H7 (cell line): Measurements from ENCODE around the gene DDX20. TPM values are rescaled to one million over a fixed set of nuclear protein-coding genes. Genes with fewer than 3 reads are reported as not detected.
A peak's percentile ranks its signal among the peaks of the same experiment; 100 is the strongest.

Source experiments
- DNase-seq: peaks from one replicate; pipeline ENCODE4 v3.0.0; 2012
- H3K27me3 ChIP-seq: 2 replicates; pipeline ENCODE4 v1.6.0; 2011; ENCODE audit warnings: mild to moderate bottlenecking, low read length; ENCODE audit not compliant: control insufficient read depth, insufficient read depth
- H3K36me3 ChIP-seq: replicated peaks from 2 replicates; pipeline ENCODE4 v1.5.1; 2011; ENCODE audit warnings: low read length; ENCODE audit not compliant: control insufficient read depth, insufficient read depth
- H3K4me3 ChIP-seq: 2 replicates; pipeline ENCODE4 v1.5.1; 2011; ENCODE audit warnings: low read depth, mild to moderate bottlenecking, control low read depth, low read length, moderate library complexity; ENCODE audit not compliant: insufficient read depth
- total RNA-seq: library from RNA; depleted of rRNA; stranded (reverse); fragments of >200 nt; shearing (Covaris generic); gene quantifications from 2 replicates; pipeline ENCODE4 v1.2.3, GENCODE V29; 2014

The DDX20 gene
- total RNA-seq, 1 experiment from 2014 or later = 39.3 TPM

DNA sequence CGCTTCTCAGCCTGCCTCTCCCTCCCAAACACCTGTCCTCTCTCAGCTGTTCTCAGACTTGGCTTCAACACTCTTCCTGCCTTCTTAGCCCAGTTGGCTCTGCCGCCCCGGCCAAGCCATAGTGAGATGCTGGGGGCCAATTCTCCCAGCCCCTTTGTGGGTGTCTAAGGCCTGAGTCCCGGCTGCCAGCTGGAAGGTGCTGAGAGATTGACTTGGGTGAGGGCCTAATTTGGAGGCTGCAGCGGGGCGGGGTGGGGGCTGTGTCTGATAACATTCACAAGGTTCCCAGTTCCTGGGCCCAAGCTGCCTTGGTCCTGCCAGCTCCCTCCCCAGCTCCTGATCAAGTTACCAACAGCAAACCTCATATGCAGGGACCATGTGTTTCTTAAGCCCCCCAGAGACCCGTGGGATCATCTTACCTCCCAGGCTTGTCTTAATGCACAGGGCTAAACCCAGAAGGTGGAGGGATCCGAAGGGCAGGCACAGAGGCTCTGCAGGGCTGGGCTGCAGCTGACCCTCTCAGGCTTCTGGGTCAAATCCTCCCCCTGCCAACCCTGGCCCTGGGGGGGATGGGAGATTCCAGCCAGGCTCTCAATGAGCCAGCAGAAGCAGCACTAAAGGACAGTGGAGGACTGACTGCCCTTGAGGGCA is 26.3 kb upstream of the DDX20 start:
- H3K27me3 ChIP-seq = no peaks in the 10 kb centered on the region; the same call in 1 of the 2 replicates
- H3K36me3 ChIP-seq = no peaks in the 10 kb centered on the region; the same call in 1 of the 2 replicates
- no peak overlapping the region for H3K4me3 ChIP-seq
- peak; percentile 48 for DNase-seq

DNA sequence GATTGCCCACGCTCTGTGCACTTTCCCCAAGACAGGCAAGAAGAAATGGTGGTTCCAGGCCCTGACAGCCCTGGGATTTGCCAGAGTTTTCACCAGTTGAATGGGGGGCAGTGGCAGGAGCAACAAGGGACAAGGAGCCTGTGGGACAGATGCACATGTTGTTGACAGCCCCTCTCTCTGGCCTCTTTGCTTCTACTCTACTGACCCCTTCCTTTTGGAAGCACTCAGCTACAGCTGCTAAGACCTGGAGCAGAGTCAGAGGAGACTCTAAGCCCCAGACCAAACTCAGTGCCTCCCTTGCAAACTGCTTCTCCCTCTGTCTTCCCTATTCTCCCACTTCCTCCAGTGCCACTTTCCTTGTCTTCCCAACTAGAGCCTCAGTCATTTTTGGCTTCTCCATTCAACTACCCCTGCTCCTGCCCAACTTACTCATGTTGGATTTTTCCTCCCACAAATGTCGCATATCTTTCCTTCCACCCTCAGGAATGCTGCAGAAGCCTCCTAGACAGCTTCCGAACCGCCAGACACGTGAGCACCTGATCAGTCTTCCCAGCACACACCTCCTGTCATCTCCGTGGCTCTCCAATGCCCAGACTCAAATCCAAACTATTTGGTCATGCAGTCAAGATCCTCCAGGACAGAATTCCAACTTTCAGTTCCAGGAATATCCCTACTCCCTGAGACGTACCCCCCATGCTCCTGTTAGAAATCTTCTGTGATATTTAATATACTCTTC is 25.6 kb upstream of the DDX20 start:
- Histone ChIP-seq H3K4me3 (no peak overlapping the region), H3K36me3 (no peaks in the 10 kb centered on the region; the same call in 1 of the 2 replicates), H3K27me3 (no peaks in the 10 kb centered on the region; the same call in 1 of the 2 replicates)
- DNase-seq = peak; percentile 7

DNA sequence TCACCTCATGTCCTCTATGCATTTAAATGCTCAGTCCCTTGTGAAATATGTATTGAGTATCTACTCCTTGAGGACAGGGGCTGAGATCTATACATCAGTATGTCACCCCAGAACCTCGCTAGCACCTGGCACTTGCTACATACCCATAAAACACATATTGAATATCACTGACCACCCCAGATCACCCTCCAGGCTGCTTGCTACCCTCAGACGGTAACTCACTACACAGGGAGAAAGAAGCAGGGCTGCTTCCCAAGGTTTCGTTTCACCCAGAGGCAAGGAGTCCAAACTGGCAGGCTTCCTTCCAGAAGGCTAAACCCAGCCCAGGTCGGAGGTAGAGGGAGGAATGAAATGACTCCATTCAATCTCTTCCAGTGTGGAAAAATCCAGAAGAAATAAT is 25.0 kb upstream of the DDX20 start:
- no peaks in the 10 kb centered on the region; the same call in 1 of the 2 replicates for H3K36me3 ChIP-seq
- H3K27me3 ChIP-seq = no peaks in the 10 kb centered on the region; the same call in 1 of the 2 replicates
- no peak overlapping the region for H3K4me3 ChIP-seq
- DNase-seq = peak; percentile 4

DNA sequence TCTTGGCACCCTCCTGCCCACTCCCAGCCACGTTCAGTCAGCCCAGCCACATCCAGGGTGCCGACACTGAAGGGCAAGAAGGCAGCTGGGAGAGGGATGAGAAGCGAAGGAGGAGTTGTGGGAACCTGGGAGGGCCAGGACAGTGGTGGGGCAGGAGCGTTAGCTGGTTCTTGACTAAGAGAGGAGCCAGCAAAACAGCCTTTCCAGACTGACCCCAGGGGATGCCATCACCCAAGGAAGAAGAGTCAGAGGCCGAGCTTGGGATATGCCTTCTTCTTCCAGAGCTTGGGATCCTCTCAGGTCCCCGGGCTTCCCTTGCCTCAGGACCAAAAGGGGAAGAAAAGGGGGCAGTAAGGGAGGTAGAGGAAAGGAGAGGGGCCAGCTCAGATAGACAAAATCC is 23.7 kb upstream of the DDX20 start:
- Histone ChIP-seq H3K27me3 (peaks cover 3% of the 10 kb centered on the region; the same call in 1 of the 2 replicates), H3K36me3 (no peaks in the 10 kb centered on the region; the same call in 1 of the 2 replicates), H3K4me3 (no peak overlapping the region)
- peak; percentile 11 for DNase-seq

DNA sequence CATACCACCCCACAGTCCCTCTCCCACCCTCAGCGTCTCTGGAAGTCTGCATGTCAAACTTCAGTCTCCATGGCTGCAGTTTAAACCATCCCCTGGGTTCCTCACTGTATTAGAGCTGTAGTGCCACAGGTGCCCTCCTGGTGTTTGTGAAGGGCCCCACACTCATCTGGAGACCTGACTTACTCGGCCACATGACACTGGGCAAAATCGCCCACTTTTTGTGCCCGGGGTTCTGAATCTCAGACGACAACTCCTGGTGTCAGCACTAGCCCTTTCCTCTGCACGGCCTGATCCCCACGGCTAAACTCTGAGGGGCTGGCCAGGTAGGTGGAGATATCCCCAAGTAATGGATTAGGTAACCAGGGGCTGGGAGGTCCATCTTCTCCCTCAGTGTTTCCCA is 23.0 kb upstream of the DDX20 start:
- Histone ChIP-seq H3K27me3 (peaks cover 8% of the 10 kb centered on the region; the same call in 1 of the 2 replicates), H3K36me3 (no peaks in the 10 kb centered on the region; the same call in 1 of the 2 replicates), H3K4me3 (no peak overlapping the region)
- DNase-seq = peak; percentile 6

DNA sequence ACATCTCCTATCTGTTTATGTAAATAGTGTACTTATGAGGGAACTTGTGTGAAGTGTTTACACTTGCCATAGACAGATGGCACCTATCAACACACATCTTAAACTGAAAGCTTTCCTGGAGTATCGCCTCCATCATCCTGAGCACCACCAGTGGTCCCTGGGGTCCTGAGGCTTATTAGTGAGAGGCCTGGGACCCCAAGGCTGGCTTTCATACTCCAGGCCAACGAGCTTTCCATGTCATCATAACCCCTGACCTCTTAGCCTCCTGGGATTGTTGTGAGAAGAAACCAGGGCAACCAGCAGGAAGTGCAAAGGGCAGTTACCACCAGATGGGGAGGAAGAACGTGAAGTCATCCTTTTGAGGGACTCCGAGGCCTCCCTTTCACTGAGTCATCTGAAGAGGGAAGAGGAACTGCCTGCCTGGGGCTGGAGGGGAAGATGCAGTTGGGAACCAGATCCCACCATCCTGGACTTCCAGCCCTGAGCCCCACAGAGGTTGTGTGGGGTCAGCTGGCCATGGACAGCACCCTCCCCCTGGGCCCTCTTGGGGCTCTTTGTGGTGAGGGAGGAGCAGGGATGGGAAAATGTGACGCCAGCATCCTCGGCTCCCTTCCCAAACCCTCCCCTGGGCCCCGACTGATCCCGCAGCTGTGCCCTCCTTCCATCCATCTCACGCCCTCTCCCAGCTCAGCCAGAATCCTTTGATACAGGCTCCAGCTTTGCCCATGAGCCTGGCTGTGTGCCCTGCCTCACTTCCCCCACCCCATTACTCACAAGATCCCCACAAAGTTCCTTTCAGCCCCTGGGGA is 22.3 kb upstream of the DDX20 start:
- Histone ChIP-seq H3K36me3 (no peaks in the 10 kb centered on the region; the same call in 1 of the 2 replicates), H3K4me3 (no peak overlapping the region), H3K27me3 (peaks cover 13% of the 10 kb centered on the region; the same call in 1 of the 2 replicates)
- DNase-seq = peak; percentile 2

DNA sequence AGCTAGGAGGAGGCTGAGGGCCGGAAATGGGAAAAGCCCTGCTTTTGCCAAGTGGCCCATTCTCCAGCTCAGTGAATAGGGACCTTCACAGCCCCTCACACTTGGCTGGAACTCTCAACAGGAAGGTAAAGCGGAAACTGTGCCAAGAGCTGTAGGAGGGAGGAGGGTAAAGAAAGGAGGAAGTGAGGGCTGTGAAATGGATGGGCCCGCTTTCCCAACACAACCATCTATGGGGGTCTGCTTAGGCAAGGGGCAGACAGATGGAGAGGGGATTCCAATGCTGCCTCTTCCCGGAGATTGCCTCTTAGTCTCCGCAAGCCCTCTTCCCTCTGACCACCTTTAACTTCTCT is 21.7 kb upstream of the DDX20 start:
- Histone ChIP-seq H3K27me3 (peaks cover 17% of the 10 kb centered on the region; the same call in 1 of the 2 replicates), H3K36me3 (no peaks in the 10 kb centered on the region; the same call in 1 of the 2 replicates), H3K4me3 (no peak overlapping the region)
- no peak for DNase-seq

DNA sequence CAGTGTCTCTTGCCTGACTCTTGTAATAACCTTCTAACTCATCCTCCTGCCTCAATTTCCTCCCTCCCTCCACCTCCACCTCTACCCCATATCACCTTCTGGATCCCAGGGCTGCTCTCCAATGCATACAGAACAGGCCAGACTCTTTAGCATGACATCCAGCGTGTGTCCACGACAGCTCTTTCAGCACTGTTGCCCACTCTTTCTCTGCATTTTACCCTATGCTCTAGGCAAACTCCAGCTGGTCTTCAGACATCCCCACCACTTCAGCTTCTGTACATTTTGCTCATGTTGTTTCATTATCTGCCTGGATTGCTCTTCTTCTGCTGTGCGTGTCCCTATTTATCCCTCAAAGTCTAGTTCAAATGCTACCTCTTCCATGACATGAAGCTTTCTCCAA is 21.3 kb upstream of the DDX20 start:
- Histone ChIP-seq H3K27me3 (peaks cover 17% of the 10 kb centered on the region; the same call in 1 of the 2 replicates), H3K4me3 (no peak overlapping the region), H3K36me3 (no peaks in the 10 kb centered on the region; the same call in 1 of the 2 replicates)
- no peak for DNase-seq

DNA sequence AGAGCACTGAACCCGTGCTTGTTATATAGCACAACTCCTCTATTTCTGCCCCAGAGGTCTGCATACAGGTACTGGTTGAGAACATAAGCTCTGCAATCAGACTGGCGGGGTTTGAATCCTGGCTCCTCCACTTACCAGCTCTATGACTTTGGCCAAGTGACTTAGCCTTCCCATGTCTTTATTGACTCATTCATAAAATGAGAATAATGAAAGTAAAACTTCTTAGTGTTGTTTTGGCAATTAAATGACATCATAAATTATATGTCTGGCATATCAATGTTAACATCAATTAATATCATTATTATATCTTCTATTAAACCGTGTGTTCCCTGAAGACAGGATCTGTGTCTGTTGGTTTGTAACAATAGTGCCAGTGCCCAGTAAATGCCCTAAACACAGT is 20.8 kb upstream of the DDX20 start:
- peaks cover 17% of the 10 kb centered on the region; the same call in 1 of the 2 replicates for H3K27me3 ChIP-seq
- no peaks in the 10 kb centered on the region; the same call in 1 of the 2 replicates for H3K36me3 ChIP-seq
- DNase-seq = no peak
- H3K4me3 ChIP-seq = no peak overlapping the region

DNA sequence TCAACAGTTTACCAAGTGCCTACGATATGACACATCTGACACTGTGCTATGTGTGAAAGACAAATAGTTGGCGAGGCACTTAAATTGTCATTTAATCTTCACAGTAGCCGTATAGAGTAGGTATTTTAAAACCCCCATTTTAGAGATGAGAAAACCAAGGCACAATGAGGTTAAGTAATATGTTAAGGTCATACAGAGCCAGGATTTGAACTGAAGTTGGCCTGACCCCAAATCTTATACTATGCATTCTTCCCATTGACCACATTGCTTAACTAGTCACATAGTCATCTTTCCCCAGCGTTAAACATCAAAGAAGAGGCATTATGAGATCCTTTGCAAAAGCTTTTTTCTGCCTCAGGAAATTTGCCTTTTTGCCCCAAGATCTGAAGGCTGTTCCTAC is 20.4 kb upstream of the DDX20 start:
- DNase-seq = no peak
- no peak overlapping the region for H3K4me3 ChIP-seq
- no peaks in the 10 kb centered on the region; the same call in 1 of the 2 replicates for H3K36me3 ChIP-seq
- H3K27me3 ChIP-seq = peaks cover 17% of the 10 kb centered on the region; the same call in 1 of the 2 replicates

DNA sequence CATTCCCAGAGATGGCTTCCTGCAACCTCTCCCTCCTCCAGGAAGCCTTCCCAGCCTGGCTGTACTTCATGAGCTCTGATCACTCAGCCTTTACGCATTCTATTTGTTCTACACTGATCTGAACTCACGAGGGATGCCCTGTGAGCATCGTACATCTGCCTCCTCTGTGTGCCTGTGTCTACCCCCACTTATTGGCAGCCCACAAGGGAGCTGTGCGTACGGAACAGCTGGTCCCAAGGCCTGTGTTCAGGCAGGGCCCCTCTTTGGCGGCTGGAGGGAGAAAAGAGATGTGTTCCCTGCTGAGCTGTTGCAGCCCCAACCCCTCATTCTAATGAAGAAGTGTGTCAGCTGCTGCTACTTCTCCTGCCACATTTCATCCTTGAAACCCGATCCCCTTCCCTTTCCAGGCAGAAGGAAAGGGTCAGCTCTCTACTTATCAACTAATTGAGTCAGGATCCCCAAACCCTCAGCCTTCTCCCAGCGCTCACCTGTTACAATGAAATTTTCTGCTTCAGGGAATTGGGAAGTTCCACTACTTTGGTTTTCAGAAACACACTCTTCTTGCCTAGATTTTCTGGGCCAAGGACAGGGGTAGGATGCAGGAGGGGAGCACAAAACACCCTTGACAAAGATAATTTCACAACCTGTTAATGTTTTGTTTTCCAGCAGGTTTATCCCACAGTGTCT is 19.7 kb upstream of the DDX20 start:
- Histone ChIP-seq H3K4me3 (no peak overlapping the region), H3K36me3 (no peaks in the 10 kb centered on the region; the same call in 1 of the 2 replicates), H3K27me3 (peaks cover 19% of the 10 kb centered on the region)
- DNase-seq = peak; percentile 70

DNA sequence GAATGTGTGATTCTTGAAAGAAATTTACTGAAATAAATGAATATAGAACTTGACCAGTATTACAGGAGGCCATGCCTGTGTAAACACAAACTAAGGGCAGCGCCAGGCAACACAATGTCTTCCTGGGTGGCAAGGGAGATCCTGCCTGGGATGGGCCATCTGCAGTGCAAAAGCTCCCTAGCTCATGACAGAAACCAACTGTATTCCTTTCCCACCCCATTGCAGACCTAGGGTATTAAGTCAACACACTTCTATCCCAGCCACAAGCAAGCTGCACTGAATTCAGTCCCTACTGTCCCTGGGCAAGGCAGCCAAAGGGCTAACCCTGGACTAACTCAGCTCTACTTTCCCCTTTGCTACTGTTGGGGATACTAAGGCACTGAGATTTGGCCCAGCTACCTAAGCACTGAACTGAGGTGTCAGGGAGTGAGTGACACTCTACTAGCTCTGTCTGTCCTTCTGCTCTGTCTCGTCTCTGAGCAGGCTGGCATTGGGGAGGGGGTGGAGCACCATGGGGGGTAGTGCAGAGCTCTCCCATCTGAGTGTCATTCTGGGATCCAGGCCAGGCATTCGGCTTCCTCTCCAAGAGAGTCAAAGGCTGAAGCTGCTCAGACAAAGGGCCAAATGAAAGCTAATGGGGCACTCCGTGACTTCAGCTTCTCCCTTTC is 19.0 kb upstream of the DDX20 start:
- H3K4me3 ChIP-seq = no peak overlapping the region
- DNase-seq = no peak
- peaks cover 25% of the 10 kb centered on the region for H3K27me3 ChIP-seq
- no peaks in the 10 kb centered on the region; the same call in 1 of the 2 replicates for H3K36me3 ChIP-seq

DNA sequence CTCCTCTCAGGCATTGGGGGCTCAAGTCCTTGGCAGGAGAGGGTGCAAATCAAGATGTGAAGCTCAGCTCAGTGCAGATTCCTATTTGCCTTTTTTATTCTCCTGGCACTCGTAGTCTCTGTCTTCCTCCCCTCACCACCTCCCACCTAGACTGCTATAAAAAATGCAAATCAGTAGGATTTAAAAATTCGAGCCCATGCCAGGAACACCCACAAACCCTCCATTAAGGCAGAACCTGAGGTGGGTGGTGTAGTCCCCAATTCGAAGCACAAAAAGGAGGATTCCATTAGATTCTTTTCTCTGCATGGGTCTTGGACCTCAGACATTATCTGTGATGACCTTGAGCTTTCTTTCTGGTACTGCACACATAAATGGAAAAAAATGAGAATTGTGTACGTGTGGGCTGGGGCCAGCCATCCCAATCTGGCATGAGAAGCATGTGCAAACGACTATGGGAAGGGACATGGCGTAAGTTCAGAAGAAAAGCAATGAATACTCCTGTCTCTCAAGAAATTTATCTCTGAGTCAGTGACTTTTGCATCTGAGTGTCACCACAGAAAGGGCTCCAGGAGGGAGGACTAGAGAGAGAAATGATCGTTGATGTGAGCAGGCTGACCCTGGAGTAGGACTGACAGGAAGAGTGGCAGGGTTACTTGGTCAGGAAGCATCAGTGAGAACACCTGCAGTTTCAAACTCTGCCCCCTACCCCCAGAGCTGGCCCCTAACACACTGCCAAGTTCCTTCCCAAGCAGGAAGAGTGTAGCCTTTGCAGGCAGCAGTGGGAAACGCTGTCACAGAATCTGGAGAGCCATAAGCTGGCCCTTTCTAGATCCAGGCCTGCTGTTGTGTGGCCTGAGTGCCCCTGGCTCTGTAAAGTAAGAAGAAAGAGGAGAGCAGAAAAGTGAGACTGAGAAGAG is 18.2 kb upstream of the DDX20 start:
- Histone ChIP-seq H3K27me3 (peaks cover 25% of the 10 kb centered on the region), H3K4me3 (peak overlapping the region; percentile 71), H3K36me3 (no peaks in the 10 kb centered on the region; the same call in 1 of the 2 replicates)
- no peak for DNase-seq
